Hepatocyte (in vitro differentiated cells): Measurements from ENCODE around the gene GPR62. TPM values are rescaled to one million over a fixed set of nuclear protein-coding genes. Genes with fewer than 3 reads are reported as not detected.

ENCODE experiments used
- DNase-seq: peaks from one replicate; pipeline ENCODE4 v3.0.0-alpha.2; 2016; ENCODE audit warnings: low spot score
- H2AFZ ChIP-seq: fragments of 200-600 bp; sonication (generic); 2 replicates; pipeline ENCODE4 v1.6.0; 2016; ENCODE audit warnings: antibody characterized with exemption, mild to moderate bottlenecking
- H3K27ac ChIP-seq: fragments of 200-600 bp; sonication (generic); 2 replicates; pipeline ENCODE4 v1.5.1; 2016; ENCODE audit warnings: mild to moderate bottlenecking
- H3K27me3 ChIP-seq: fragments of 200-600 bp; sonication (generic); 2 replicates; pipeline ENCODE4 v1.6.1; 2016
- H3K36me3 ChIP-seq: fragments of 200-600 bp; sonication (generic); replicated peaks from 2 replicates; pipeline ENCODE4 v1.5.1; 2016; ENCODE audit warnings: low read depth; ENCODE audit not compliant: insufficient read depth
- H3K4me1 ChIP-seq: fragments of 200-600 bp; sonication (generic); 2 replicates; pipeline ENCODE4 v1.5.1; 2016; ENCODE audit warnings: mild to moderate bottlenecking, moderate library complexity; ENCODE audit not compliant: insufficient read depth
- H3K4me2 ChIP-seq: fragments of 200-600 bp; sonication (generic); 2 replicates; pipeline ENCODE4 v1.6.0; 2016
- H3K4me3 ChIP-seq: fragments of 200-600 bp; sonication (generic); 2 replicates; pipeline ENCODE4 v1.5.1; 2016; ENCODE audit warnings: mild to moderate bottlenecking
- H3K79me2 ChIP-seq: fragments of 200-600 bp; sonication (generic); 2 replicates; pipeline ENCODE4 v1.6.0; 2017; ENCODE audit warnings: mild to moderate bottlenecking
- H3K9me2 ChIP-seq: fragments of 200-600 bp; sonication (generic); replicated peaks from 2 replicates; pipeline ENCODE4 v1.6.0; 2017; ENCODE audit warnings: mild to moderate bottlenecking; ENCODE audit not compliant: insufficient read depth
- H3K9me3 ChIP-seq: fragments of 200-600 bp; sonication (generic); 2 replicates; pipeline ENCODE4 v1.5.1; 2016; ENCODE audit warnings: low read depth, mild to moderate bottlenecking
- H4K20me1 ChIP-seq: fragments of 200-600 bp; sonication (generic); 2 replicates; pipeline ENCODE4 v1.6.0; 2016; ENCODE audit warnings: mild to moderate bottlenecking; ENCODE audit not compliant: insufficient read depth, poor library complexity, severe bottlenecking
- CTCF ChIP-seq: fragments of 200-600 bp; sonication (generic); IDR thresholded peaks from 2 replicates; pipeline ENCODE4 v1.5.1; 2016; ENCODE audit warnings: antibody characterized with exemption, mild to moderate bottlenecking; ENCODE audit not compliant: poor library complexity
- EZH2 ChIP-seq: fragments of 200-600 bp; sonication (generic); IDR thresholded peaks from 2 replicates; pipeline ENCODE4 v1.6.1; 2016; ENCODE audit warnings: antibody characterized with exemption, mild to moderate bottlenecking, borderline replicate concordance
- EZH2phosphoT487 ChIP-seq: fragments of 200-600 bp; sonication (generic); IDR thresholded peaks from one replicate; pipeline ENCODE4 v1.6.1; 2018; ENCODE audit warnings: antibody characterized with exemption, mild to moderate bottlenecking, low read depth, moderate library complexity; ENCODE audit not compliant: unreplicated experiment, severe bottlenecking
- WGBS: methylation state at CpG from one replicate; pipeline ENCODE4 v1.1.6; 2016; ENCODE audit warnings: low lambda C conversion rate; ENCODE audit errors: missing lambda C conversion rate; 5-methylcytosine and 5-hydroxymethylcytosine counted together
- polyA plus RNA-seq: library from polyadenylated mRNA; unstranded; fragments of >200 nt; fragmentation: Nextera tagmentation; extraction: Ambion mirVana; gene quantifications from 2 replicates; pipeline ENCODE4 v1.2.1, GENCODE V29; 2016
- total RNA-seq: library from RNA; depleted of rRNA; stranded (reverse); fragments of >200 nt; gene quantifications from 2 replicates; pipeline ENCODE4 v1.2.3, GENCODE V29; 2014

GPR62 gene
- total and polyA plus RNA-seq, 2 experiments from 2014 or later, result 0.08 TPM; not detected in 1

- Histone ChIP-seq H3K4me2 (no peak overlapping the region), H3K9me3 (no peaks in the 10 kb centered on the region), H3K79me2 (peaks cover 24% of the 10 kb centered on the region), H3K36me3 (no peaks in the 10 kb centered on the region), H2AFZ (no peak overlapping the region), H3K4me1 (peaks cover 6% of the 10 kb centered on the region), H3K4me3 (no peak overlapping the region), H4K20me1 (no peaks in the 10 kb centered on the region), H3K27ac (no peak overlapping the region), H3K9me2 (no peaks in the 10 kb centered on the region), H3K27me3 (no peaks in the 10 kb centered on the region)
- 94% methylated on average over 13 of the region's 13 CpGs for WGBS
- no peak for DNase-seq
- TF ChIP-seq EZH2phosphoT487 (no peak), EZH2 (no peak), CTCF (no peak)
Measured at GRCh38 chr3:51937611-51938450, 17.4 kb upstream of the GPR62 start.

GRCh38 chr3:51938780-51939425, 16.3 kb upstream of the GPR62 start:
- Histone ChIP-seq H3K9me2 (no peaks in the 10 kb centered on the region), H3K27ac (no peak overlapping the region), H2AFZ (no peak overlapping the region), H4K20me1 (no peaks in the 10 kb centered on the region), H3K9me3 (no peaks in the 10 kb centered on the region), H3K27me3 (no peaks in the 10 kb centered on the region), H3K79me2 (peaks cover 24% of the 10 kb centered on the region), H3K4me3 (no peak overlapping the region), H3K4me2 (no peak overlapping the region), H3K4me1 (peaks cover 10% of the 10 kb centered on the region), H3K36me3 (no peaks in the 10 kb centered on the region)
- TF ChIP-seq EZH2phosphoT487, result no peak
- no peak for TF ChIP-seq EZH2
- no peak for TF ChIP-seq CTCF
- no peak for DNase-seq
- WGBS, result 90% methylated on average over 9 of the region's 9 CpGs

GRCh38 chr3:51940648-51941462, 14.3 kb upstream of the GPR62 start:
- H3K9me2 ChIP-seq, result no peaks in the 10 kb centered on the region
- peak overlapping the region; percentile 2 for H2AFZ ChIP-seq
- peaks cover 10% of the 10 kb centered on the region for H3K4me1 ChIP-seq
- peak overlapping the region; percentile 15 for H3K27ac ChIP-seq
- no peaks in the 10 kb centered on the region for H3K36me3 ChIP-seq
- no peak for TF ChIP-seq CTCF
- TF ChIP-seq EZH2phosphoT487, result no peak
- no peak for TF ChIP-seq EZH2
- peaks cover 24% of the 10 kb centered on the region for H3K79me2 ChIP-seq
- peak overlapping the region; percentile 21 for H3K4me3 ChIP-seq
- H3K4me2 ChIP-seq, result peak overlapping the region; percentile 92
- 29% methylated on average over 13 of the region's 13 CpGs for WGBS
- H3K9me3 ChIP-seq, result no peaks in the 10 kb centered on the region
- DNase-seq, result peak; percentile 23
- H3K27me3 ChIP-seq, result no peaks in the 10 kb centered on the region
- no peaks in the 10 kb centered on the region for H4K20me1 ChIP-seq
